Mesendoderm (in vitro differentiated cells): ENCODE results near the gene EYS.

Experiments
- DNase-seq: peaks from one replicate; pipeline ENCODE4 v3.0.0; 2013
- H2AK5ac ChIP-seq: 2 replicates; pipeline ENCODE4 v1.6.1; 2013; ENCODE audit warnings: low read length, inconsistent platforms
- H2BK120ac ChIP-seq: 2 replicates; pipeline ENCODE4 v1.6.1; 2013; ENCODE audit warnings: low read depth, mild to moderate bottlenecking, low read length, moderate library complexity, mixed read lengths
- H2BK15ac ChIP-seq: replicated peaks from 2 replicates; pipeline ENCODE4 v1.6.1; 2013; ENCODE audit warnings: low read depth, mild to moderate bottlenecking, moderate library complexity
- H2BK5ac ChIP-seq: 2 replicates; pipeline ENCODE4 v1.6.1; 2013; ENCODE audit warnings: low read length, inconsistent platforms
- H3K18ac ChIP-seq: 2 replicates; pipeline ENCODE4 v1.6.1; 2013; ENCODE audit warnings: mild to moderate bottlenecking, low read length, mixed read lengths
- H3K23ac ChIP-seq: one replicate; pipeline ENCODE4 v1.6.1; 2013; ENCODE audit warnings: low read length
- H3K27ac ChIP-seq: 2 replicates; pipeline ENCODE4 v1.5.1; 2013; ENCODE audit warnings: low read depth, mild to moderate bottlenecking, inconsistent platforms, low read length, moderate library complexity
- H3K27me3 ChIP-seq: 2 replicates; pipeline ENCODE4 v1.6.1; 2013; ENCODE audit warnings: low read length, control low read depth, mild to moderate bottlenecking, inconsistent platforms; ENCODE audit not compliant: insufficient read depth, poor library complexity
- H3K36me3 ChIP-seq: 2 replicates; pipeline ENCODE4 v1.6.1; 2013; ENCODE audit warnings: low read length, inconsistent platforms; ENCODE audit not compliant: control insufficient read depth, insufficient read depth
- H3K4ac ChIP-seq: one replicate; pipeline ENCODE4 v1.6.1; 2013; ENCODE audit warnings: low read depth, mild to moderate bottlenecking, low read length, moderate library complexity
- H3K4me1 ChIP-seq: 2 replicates; pipeline ENCODE4 v1.6.1; 2013; ENCODE audit warnings: low read depth, low read length, inconsistent platforms; ENCODE audit not compliant: control insufficient read depth
- H3K4me2 ChIP-seq: 2 replicates; pipeline ENCODE4 v1.6.1; 2013; ENCODE audit warnings: low read length
- H3K4me3 ChIP-seq: 2 replicates; pipeline ENCODE4 v1.5.1; 2013; ENCODE audit warnings: mild to moderate bottlenecking, low read length
- H3K56ac ChIP-seq: one replicate; pipeline ENCODE4 v1.6.1; 2013; ENCODE audit warnings: low read length
- H3K79me1 ChIP-seq: 2 replicates; pipeline ENCODE4 v1.6.1; 2013; ENCODE audit warnings: low read length, inconsistent platforms
- H3K79me2 ChIP-seq: 2 replicates; pipeline ENCODE4 v1.6.1; 2013; ENCODE audit warnings: mild to moderate bottlenecking, low read length; ENCODE audit not compliant: control insufficient read depth, insufficient read depth
- H3K9ac ChIP-seq: 2 replicates; pipeline ENCODE4 v1.6.1; 2013; ENCODE audit warnings: low read length, inconsistent platforms
- H4K5ac ChIP-seq: one replicate; pipeline ENCODE4 v1.6.1; 2013; ENCODE audit warnings: low read length
- H4K8ac ChIP-seq: one replicate; pipeline ENCODE4 v1.6.1; 2013; ENCODE audit warnings: low read depth, mild to moderate bottlenecking, control low read depth, low read length, moderate library complexity
- WGBS: extraction: QIAGEN DNeasy Blood & Tissue Kit; methylation state at CpG from one replicate; pipeline ENCODE4 v1.1.7; 2013; ENCODE audit warnings: low lambda C conversion rate, missing lambda C conversion rate; ENCODE audit not compliant: insufficient coverage; ENCODE audit errors: extremely low coverage; 5-methylcytosine and 5-hydroxymethylcytosine counted together

The EYS gene

GRCh38 chr6:64128301-64129024 is 1578.6 kb downstream of the EYS start:
- Histone ChIP-seq H3K36me3 (no peaks in the 10 kb centered on the region), H3K4ac (no peak overlapping the region)
- WGBS, result no CpG with 5 or more reads among the region's 1 CpG

GRCh38 chr6:64123761-64124633 is 1583.0 kb downstream of the EYS start:
- no peaks in the 10 kb centered on the region for H3K79me2 ChIP-seq
- H3K79me1 ChIP-seq, result no peaks in the 10 kb centered on the region
- no peak overlapping the region for H3K4me3 ChIP-seq
- H3K27me3 ChIP-seq, result no peaks in the 10 kb centered on the region
- no peak overlapping the region for H3K18ac ChIP-seq
- no peak overlapping the region for H3K4ac ChIP-seq
- no peak overlapping the region for H3K4me2 ChIP-seq
- H2BK5ac ChIP-seq, result no peak overlapping the region
- no peak overlapping the region for H3K9ac ChIP-seq
- no peak overlapping the region for H2BK15ac ChIP-seq
- no peak overlapping the region for H4K5ac ChIP-seq
- no peak overlapping the region for H3K27ac ChIP-seq
- no peak for DNase-seq
- no peak overlapping the region for H2AK5ac ChIP-seq
- WGBS, result no CpG with 5 or more reads among the region's 5 CpGs
- H3K23ac ChIP-seq, result no peak overlapping the region
- no peak overlapping the region for H4K8ac ChIP-seq
- no peak overlapping the region for H2BK120ac ChIP-seq
- no peaks in the 10 kb centered on the region for H3K4me1 ChIP-seq
- no peaks in the 10 kb centered on the region for H3K36me3 ChIP-seq
- no peak overlapping the region for H3K56ac ChIP-seq

More at GRCh38 chr6:64128301-64129024, 1578.6 kb downstream of the EYS start:
- no peak overlapping the region for H3K4me2 ChIP-seq
- no peak overlapping the region for H3K27ac ChIP-seq
- no peak overlapping the region for H3K9ac ChIP-seq
- H3K79me2 ChIP-seq, result no peaks in the 10 kb centered on the region
- no peaks in the 10 kb centered on the region for H3K4me1 ChIP-seq
- H2BK120ac ChIP-seq, result no peak overlapping the region
- no peaks in the 10 kb centered on the region for H3K27me3 ChIP-seq
- H2BK5ac ChIP-seq, result no peak overlapping the region
- no peaks in the 10 kb centered on the region for H3K79me1 ChIP-seq
- H4K5ac ChIP-seq, result no peak overlapping the region
- no peak overlapping the region for H2AK5ac ChIP-seq
- no peak for DNase-seq
- no peak overlapping the region for H3K18ac ChIP-seq
- no peak overlapping the region for H4K8ac ChIP-seq
- H3K56ac ChIP-seq, result no peak overlapping the region
- H2BK15ac ChIP-seq, result no peak overlapping the region
- H3K4me3 ChIP-seq, result no peak overlapping the region
- no peak overlapping the region for H3K23ac ChIP-seq

GRCh38 chr6:64122712-64123375 is 1584.2 kb downstream of the EYS start:
- Histone ChIP-seq H3K36me3 (no peaks in the 10 kb centered on the region), H3K79me1 (no peaks in the 10 kb centered on the region), H2BK120ac (no peak overlapping the region), H3K27me3 (no peaks in the 10 kb centered on the region), H3K4me1 (no peaks in the 10 kb centered on the region), H3K56ac (no peak overlapping the region), H3K27ac (no peak overlapping the region), H3K23ac (no peak overlapping the region), H2BK5ac (no peak overlapping the region), H3K9ac (no peak overlapping the region), H2AK5ac (no peak overlapping the region), H3K4ac (no peak overlapping the region), H3K18ac (no peak overlapping the region), H4K8ac (no peak overlapping the region), H3K4me2 (no peak overlapping the region), H3K4me3 (no peak overlapping the region), H2BK15ac (no peak overlapping the region), H3K79me2 (no peaks in the 10 kb centered on the region), H4K5ac (no peak overlapping the region)
- WGBS, result 100% methylated on average over 1 of the region's 4 CpGs
- no peak for DNase-seq

GRCh38 chr6:64121011-64121565 is 1585.9 kb downstream of the EYS start:
- Histone ChIP-seq H2BK5ac (no peak overlapping the region), H3K79me1 (no peaks in the 10 kb centered on the region), H2BK15ac (no peak overlapping the region), H3K4me3 (no peak overlapping the region), H3K4me2 (no peak overlapping the region), H3K4me1 (no peaks in the 10 kb centered on the region), H2BK120ac (no peak overlapping the region), H2AK5ac (no peak overlapping the region), H3K18ac (no peak overlapping the region), H3K9ac (no peak overlapping the region), H3K4ac (no peak overlapping the region), H3K27ac (no peak overlapping the region), H3K79me2 (no peaks in the 10 kb centered on the region), H3K36me3 (no peaks in the 10 kb centered on the region), H3K23ac (no peak overlapping the region), H4K5ac (no peak overlapping the region), H4K8ac (no peak overlapping the region), H3K56ac (no peak overlapping the region), H3K27me3 (no peaks in the 10 kb centered on the region)
- no CpG with 5 or more reads among the region's 3 CpGs for WGBS
- peak; percentile 4 for DNase-seq

- Histone ChIP-seq H3K79me1 (no peaks in the 10 kb centered on the region), H3K79me2 (no peaks in the 10 kb centered on the region), H4K5ac (no peak overlapping the region), H3K4ac (no peak overlapping the region), H3K18ac (no peak overlapping the region), H3K4me2 (no peak overlapping the region), H3K27me3 (no peaks in the 10 kb centered on the region), H3K27ac (no peak overlapping the region), H3K23ac (no peak overlapping the region), H2AK5ac (no peak overlapping the region), H3K4me3 (no peak overlapping the region), H3K9ac (no peak overlapping the region), H3K56ac (no peak overlapping the region), H3K4me1 (no peaks in the 10 kb centered on the region), H2BK120ac (no peak overlapping the region), H2BK15ac (no peak overlapping the region), H3K36me3 (no peaks in the 10 kb centered on the region), H4K8ac (no peak overlapping the region), H2BK5ac (no peak overlapping the region)
- no CpG with 5 or more reads among the region's 3 CpGs for WGBS
- DNase-seq, result no peak
Observed at GRCh38 chr6:64113704-64114103, 1593.3 kb downstream of the EYS start.
